Rectal smooth muscle tissue (tissue), 1 donor: ENCODE data around the gene DNAJB11.

Experiments used
- H3K27ac ChIP-seq: one replicate; pipeline ENCODE4 v1.7.0; 2013; ENCODE audit warnings: low read depth, low read length, inconsistent platforms
- H3K27me3 ChIP-seq: one replicate; pipeline ENCODE4 v1.7.0; 2013; ENCODE audit warnings: low read length; ENCODE audit not compliant: control insufficient read depth, insufficient read depth
- H3K36me3 ChIP-seq: one replicate; pipeline ENCODE4 v1.7.0; 2013; ENCODE audit warnings: low read length; ENCODE audit not compliant: control insufficient read depth, insufficient read depth
- H3K4me1 ChIP-seq: one replicate; pipeline ENCODE4 v1.7.0; 2013; ENCODE audit warnings: low read length; ENCODE audit not compliant: control insufficient read depth, insufficient read depth
- H3K4me3 ChIP-seq: one replicate; pipeline ENCODE4 v1.7.0; 2013; ENCODE audit warnings: low read length
- H3K9ac ChIP-seq: one replicate; pipeline ENCODE4 v1.7.0; 2013; ENCODE audit warnings: low read length

Gene DNAJB11

DNA sequence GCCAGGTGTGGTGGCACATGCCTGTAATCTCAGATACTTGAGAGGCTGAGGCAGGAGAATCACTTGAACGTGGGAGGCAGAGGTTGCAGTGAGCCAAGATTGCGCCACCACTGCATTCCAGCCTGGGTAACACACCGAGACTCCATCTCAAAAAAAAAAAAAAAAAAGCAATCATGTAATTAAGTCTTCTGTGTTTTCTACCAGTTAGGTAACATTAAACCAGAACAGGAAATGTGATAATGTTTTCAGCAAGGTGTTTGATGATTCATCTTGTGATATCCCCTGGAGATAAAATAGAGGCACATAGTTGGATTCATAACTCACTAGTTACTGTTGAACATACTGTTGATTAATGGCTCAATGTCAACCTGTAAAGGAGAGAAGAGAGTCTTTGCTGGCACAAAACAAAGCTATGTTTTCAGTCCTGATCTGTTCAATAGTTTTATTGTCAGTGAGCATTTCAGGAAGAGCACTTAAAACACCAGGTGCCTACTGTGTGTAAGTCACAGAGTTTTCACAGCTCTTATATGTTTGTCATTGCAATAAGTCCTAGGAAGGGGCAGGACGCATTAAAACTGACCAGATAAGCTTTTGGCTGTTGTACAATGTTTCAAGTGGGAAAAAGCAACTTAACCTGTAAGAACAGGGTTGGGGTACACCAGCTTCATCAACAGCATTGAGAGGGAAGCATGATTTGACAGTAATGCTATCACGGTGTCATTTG is 19.5 kb downstream of the DNAJB11 start:
- Histone ChIP-seq H3K4me3 (no peak overlapping the region), H3K27me3 (no peaks in the 10 kb centered on the region), H3K4me1 (no peaks in the 10 kb centered on the region), H3K9ac (no peak overlapping the region), H3K36me3 (peaks cover under 1% of the 10 kb centered on the region), H3K27ac (no peak overlapping the region)

DNA sequence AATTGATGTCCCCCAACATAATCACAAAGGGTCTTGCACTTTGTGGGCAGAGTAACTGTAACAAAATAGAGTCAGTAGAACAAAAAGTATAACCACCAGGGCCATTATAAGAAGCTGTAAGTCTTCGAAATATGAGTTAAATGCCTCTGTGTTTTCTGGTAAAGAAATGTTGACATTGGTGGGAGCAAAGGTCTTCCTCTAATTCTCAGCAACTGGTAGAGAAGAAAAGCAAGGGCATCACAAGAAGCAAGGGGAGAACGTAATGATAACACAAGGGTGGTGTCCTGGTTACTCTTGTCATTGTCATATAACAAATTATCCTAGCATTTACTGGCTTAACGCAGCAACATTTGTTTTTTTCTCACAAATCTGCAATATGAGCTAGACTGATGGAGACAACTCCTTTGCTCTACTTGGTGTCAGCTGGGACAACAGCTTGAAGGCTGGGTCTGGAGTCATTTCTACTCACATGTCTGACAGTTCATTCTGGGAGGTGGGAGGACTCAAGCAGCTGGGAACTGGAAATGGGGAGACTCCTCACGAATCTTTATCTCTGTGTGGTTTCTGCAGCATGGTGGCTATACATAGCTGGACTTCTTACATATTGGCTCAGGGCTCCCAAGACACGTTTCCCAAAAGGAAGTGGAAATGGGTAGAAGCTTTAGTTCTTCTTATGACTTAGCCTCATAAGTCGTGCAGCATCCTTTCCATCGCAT is 20.2 kb downstream of the DNAJB11 start:
- Histone ChIP-seq H3K4me1 (no peaks in the 10 kb centered on the region), H3K27me3 (no peaks in the 10 kb centered on the region), H3K9ac (no peak overlapping the region), H3K36me3 (no peaks in the 10 kb centered on the region), H3K4me3 (no peak overlapping the region), H3K27ac (no peak overlapping the region)

DNA sequence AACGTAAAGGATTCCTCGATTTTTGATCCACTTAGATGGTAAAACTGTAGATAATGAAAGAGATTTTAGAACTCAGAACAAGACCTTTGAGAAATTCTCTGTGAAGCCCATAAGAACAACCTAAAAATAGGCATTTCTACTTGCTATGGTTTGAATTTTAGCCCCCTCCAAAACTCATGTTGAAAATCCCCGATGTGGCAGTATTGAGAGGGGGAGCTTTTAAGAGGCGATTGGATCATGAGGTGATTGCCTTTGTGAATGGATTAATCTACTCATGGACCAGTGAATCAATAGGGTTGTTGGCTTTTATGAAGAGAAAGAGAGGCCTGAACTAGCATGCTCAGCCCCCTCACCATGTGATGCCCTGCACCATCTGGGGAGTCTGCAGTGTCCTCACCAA is 22.2 kb downstream of the DNAJB11 start:
- Histone ChIP-seq H3K27me3 (no peaks in the 10 kb centered on the region), H3K9ac (no peak overlapping the region), H3K4me1 (no peaks in the 10 kb centered on the region), H3K4me3 (no peak overlapping the region), H3K27ac (no peak overlapping the region), H3K36me3 (no peaks in the 10 kb centered on the region)

DNA sequence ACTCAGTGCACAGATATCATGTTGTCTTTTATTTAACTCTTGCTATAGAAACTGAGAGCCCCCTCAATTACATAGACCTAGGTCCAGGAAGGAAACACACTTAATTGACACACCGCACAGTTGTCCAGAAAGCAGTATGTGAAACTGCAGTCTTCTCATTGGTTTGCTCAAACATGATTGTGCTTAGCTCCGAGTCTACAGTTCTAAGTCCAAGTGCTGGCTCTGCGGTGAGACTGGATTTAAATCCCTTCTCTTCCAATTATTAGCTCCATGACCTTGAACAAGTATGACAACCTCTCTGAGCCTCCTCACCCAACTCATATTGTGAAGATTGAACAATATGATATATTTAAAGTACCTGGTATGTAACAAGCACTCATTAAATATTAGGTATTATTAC is 23.3 kb downstream of the DNAJB11 start:
- Histone ChIP-seq H3K4me3 (no peak overlapping the region), H3K4me1 (no peaks in the 10 kb centered on the region), H3K27ac (no peak overlapping the region), H3K27me3 (no peaks in the 10 kb centered on the region), H3K36me3 (no peaks in the 10 kb centered on the region), H3K9ac (no peak overlapping the region)

DNA sequence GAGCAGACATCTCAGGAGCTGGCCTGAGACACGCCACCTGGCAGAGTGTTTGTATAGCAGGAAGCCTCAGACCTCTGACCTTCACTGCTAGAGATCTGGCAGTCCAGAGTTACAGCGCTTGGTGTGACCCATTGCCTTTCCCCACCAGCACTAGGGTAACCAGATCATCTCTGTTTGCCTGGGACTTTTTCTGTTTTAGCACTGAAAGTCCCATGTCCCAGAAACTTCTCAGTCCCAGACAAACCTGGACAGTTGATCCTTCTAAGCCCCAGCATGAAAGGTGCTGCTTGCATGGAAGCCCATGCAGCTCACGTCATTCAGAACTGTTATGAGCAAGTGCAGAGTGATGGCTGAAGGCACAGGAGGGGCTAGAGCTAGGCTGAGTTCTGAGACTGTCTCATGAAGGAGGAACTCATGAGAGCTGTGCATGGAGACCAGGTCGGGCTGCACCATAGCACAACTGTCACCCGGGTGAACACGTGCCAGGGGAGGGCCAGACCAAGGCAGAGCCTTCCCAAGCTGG is 24.1 kb downstream of the DNAJB11 start:
- H3K9ac ChIP-seq, result no peak overlapping the region
- H3K4me3 ChIP-seq, result no peak overlapping the region
- no peaks in the 10 kb centered on the region for H3K36me3 ChIP-seq
- H3K4me1 ChIP-seq, result no peaks in the 10 kb centered on the region
- H3K27ac ChIP-seq, result no peak overlapping the region
- H3K27me3 ChIP-seq, result no peaks in the 10 kb centered on the region

DNA sequence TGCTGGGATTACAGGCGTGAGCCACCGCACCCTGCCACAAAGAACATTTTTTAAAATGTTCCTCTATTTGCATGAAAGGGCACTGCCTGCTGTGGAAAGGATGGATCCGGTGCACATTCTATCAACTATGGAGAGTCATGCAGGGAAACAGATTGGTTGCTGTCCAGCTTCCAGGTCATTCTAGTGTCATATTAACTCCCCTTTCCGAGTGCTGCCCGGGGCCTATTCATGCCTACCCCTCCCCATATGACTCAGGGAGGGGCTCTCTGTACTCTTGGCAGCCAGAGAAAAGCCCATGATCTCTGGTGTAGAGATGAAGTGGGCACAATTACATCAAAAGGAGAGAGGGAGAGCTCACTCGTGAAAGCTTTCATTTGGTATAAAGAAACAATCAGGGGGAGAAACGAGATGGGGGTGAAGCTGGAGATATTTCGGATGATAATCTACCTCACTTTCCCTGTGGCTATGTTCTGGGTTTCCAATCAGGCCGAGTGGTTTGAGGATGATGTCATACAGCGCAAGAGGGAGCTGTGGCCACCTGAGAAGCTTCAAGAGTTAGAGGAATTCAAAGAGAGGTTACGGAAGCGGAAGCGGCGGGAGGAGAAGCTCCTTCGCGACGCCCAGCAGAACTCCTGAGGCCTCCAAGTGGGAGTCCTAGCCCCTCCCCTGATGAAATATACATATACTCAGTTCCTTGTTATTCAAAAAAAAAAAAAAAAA is 26.2 kb downstream of the DNAJB11 start:
- Histone ChIP-seq H3K4me1 (no peaks in the 10 kb centered on the region), H3K36me3 (no peaks in the 10 kb centered on the region), H3K4me3 (no peak overlapping the region), H3K9ac (no peak overlapping the region), H3K27ac (no peak overlapping the region), H3K27me3 (no peaks in the 10 kb centered on the region)

DNA sequence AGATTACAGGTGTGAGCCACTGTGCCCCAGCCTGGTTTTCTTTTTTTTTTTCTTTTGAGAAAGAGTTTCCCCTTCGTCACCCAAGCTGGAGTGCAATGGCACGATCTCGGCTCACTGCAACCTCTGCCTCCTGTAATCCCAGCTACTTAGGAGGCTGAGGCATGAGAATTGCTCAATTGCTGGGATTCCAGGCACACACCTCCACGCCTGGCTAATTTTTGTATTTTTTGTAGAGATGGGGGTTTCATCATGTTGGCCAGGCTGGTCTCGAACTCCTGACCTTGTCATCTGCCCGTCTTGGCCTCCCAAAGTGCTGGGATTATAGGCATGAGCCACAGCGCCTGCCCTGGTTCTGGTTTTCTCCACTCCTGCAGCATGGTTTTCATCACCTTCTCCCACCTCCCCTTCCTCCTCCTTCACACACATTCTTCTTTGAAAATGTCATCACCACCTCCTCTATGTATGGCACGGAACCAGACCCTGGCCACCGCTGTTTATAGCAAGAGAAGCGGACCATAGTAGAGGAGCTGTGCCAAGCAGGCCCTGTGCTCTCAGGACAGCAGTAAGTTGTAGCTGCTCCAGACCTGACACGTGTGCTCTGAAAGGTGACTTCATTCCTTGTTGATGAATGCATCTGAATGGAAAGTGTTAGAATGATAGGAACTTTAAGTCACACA is 27.7 kb downstream of the DNAJB11 start:
- Histone ChIP-seq H3K4me3 (no peak overlapping the region), H3K4me1 (no peaks in the 10 kb centered on the region)

DNA sequence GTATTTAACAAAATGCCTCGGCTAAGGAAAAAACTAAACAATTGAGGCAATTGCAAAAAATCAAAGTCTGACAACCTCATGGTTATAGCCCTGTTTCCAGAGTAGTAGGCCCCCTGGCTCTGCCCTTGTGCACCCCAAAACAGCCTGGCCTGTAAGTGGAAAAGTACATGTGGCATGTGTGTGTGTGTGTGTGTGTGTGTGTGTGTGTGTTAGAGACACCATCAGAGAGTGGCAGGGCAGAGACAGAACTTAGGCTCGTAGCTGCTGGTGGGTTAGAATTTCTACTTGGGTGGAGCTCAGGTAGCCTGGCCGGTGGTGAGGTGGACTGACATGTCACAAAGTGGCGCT is 28.2 kb downstream of the DNAJB11 start:
- Histone ChIP-seq H3K4me3 (no peak overlapping the region), H3K27me3 (no peaks in the 10 kb centered on the region), H3K9ac (no peak overlapping the region), H3K27ac (no peak overlapping the region), H3K36me3 (no peaks in the 10 kb centered on the region), H3K4me1 (no peaks in the 10 kb centered on the region)

More for the DNA sequence above, 27.7 kb downstream of the DNAJB11 start:
- H3K27ac ChIP-seq, result no peak overlapping the region
- no peaks in the 10 kb centered on the region for H3K27me3 ChIP-seq
- no peaks in the 10 kb centered on the region for H3K36me3 ChIP-seq
- H3K9ac ChIP-seq, result no peak overlapping the region

DNA sequence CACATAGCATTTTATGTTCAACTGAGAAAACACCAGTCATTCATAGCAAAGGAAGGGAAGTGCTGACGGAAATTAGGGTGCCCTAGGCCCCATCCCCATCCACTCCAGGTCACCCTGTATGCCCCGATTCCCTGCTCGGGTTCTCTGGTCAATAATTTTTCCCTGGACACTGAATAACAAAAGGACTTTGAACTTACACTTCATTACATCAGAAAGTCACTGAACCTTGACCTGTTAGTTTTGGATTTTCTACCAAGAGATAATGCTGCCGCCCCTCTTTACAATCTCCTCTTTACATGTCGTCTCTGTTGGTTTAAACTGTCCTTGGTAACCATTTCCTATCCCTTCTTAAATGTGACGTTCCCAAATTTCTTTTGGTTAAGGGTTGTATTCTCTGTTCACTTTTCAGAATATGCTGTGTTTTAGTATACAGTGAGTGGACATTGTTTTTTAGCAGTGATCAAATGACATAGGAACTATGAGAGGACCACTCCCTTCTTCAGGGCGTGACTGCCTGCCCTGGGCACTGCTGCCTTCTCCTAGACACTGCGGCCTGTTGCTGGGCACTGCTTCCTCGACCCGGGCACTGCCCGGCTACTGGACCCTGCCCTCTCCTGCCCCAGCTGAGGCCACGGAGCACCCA is 28.7 kb downstream of the DNAJB11 start:
- Histone ChIP-seq H3K4me3 (no peak overlapping the region), H3K4me1 (no peaks in the 10 kb centered on the region), H3K27me3 (no peaks in the 10 kb centered on the region), H3K9ac (no peak overlapping the region), H3K27ac (no peak overlapping the region), H3K36me3 (no peaks in the 10 kb centered on the region)

DNA sequence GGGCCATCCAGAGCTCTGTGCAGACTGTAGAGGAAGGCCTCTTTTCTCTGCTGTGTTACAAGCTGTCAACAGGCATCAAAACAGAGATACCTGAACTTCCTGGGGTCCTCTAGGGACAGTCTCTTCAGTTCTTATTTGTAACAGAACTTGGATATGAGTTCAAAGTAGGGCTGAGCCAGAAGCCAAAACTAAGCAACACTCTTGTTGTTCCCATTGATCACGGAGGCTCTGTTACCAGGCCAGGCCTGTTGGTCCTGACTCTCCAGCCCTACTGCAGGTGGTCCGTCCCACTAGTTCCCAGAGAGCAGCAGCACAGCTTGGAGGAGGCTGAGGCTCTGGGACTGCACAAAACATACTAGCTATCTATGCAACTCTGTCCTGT is 29.3 kb downstream of the DNAJB11 start:
- Histone ChIP-seq H3K4me3 (no peak overlapping the region), H3K36me3 (no peaks in the 10 kb centered on the region), H3K4me1 (no peaks in the 10 kb centered on the region), H3K27ac (no peak overlapping the region), H3K27me3 (no peaks in the 10 kb centered on the region), H3K9ac (no peak overlapping the region)

DNA sequence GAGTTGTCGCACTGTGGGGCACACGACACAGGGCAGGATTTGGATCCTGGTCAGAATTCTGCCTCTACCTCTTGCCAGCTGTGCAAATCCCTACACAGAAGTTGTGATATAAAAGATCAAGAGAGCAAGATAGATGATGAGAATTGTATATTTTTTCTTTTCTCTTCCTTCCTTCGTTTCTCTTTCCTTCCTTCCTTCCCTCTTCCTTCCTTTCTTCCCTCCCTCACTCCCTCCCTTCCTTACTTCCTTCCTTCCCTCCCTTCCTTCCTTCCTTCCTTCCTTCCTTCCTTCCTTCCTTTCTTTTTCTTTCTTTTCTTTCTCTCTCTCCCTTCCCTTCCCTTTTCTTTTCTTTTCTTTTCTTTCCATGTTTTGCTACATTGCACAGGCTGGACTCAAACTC is 30.4 kb downstream of the DNAJB11 start:
- Histone ChIP-seq H3K4me3 (no peak overlapping the region), H3K27ac (no peak overlapping the region), H3K36me3 (no peaks in the 10 kb centered on the region)

DNA sequence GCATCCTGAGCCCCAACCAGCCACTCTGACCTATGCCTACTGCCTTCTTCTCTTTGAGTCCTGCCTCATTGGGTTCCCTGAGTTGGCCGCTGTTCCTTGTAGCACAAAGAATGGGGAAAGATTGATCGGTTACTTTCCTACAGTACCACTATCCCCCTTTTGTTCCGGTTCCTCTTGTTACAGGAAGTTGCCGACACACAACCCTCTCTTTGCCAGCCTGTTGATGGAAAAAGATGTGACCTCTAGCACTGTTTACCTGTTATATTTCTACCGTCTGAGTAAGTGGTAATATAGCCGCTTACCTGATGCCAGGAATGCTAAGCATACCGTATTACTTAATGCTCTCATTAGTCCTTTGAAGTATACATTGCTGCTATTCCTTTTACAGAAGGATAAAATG is 32.6 kb downstream of the DNAJB11 start:
- H3K36me3 ChIP-seq, result no peaks in the 10 kb centered on the region
- no peak overlapping the region for H3K4me3 ChIP-seq
- no peaks in the 10 kb centered on the region for H3K27me3 ChIP-seq
- H3K4me1 ChIP-seq, result no peaks in the 10 kb centered on the region
- no peak overlapping the region for H3K27ac ChIP-seq
- no peak overlapping the region for H3K9ac ChIP-seq

More for the DNA sequence above, 30.4 kb downstream of the DNAJB11 start:
- Histone ChIP-seq H3K27me3 (no peaks in the 10 kb centered on the region), H3K4me1 (no peaks in the 10 kb centered on the region), H3K9ac (no peak overlapping the region)
